H9 (cell line): ENCODE results near the gene DENND5A. TPM values are rescaled to one million over a fixed set of nuclear protein-coding genes. Genes with fewer than 3 reads are reported as not detected.
"Not testable (repeated sequence)": the region's sequence is repeated elsewhere in the genome, so short reads cannot be mapped to it uniquely, and the experiment has no call there.

Experiments used
- DNase-seq: peaks from one replicate; pipeline ENCODE4 v3.0.0-alpha.2; 2017
- H2AFZ ChIP-seq: one replicate; pipeline ENCODE4 v1.6.1; 2013; ENCODE audit warnings: mild to moderate bottlenecking, low read length, control low read depth, moderate library complexity
- H2AK5ac ChIP-seq: 2 replicates; pipeline ENCODE4 v1.6.1; 2013; ENCODE audit warnings: low read length, control low read depth, mixed read lengths; ENCODE audit not compliant: insufficient read length
- H2BK120ac ChIP-seq: one replicate; pipeline ENCODE4 v1.6.1; 2013; ENCODE audit warnings: low read depth, mild to moderate bottlenecking, low read length, control low read depth, inconsistent platforms; ENCODE audit not compliant: poor library complexity, severe bottlenecking
- H2BK12ac ChIP-seq: 2 replicates; pipeline ENCODE4 v1.6.1; 2013; ENCODE audit warnings: low read length, control low read depth, mixed read lengths, low read depth; ENCODE audit not compliant: insufficient read length
- H2BK15ac ChIP-seq: 2 replicates; pipeline ENCODE4 v1.6.1; 2013; ENCODE audit warnings: low read depth, low read length, control low read depth
- H2BK20ac ChIP-seq: one replicate; pipeline ENCODE4 v1.6.1; 2013; ENCODE audit warnings: low read depth, mild to moderate bottlenecking, low read length, control low read depth, inconsistent platforms; ENCODE audit not compliant: poor library complexity, severe bottlenecking
- H2BK5ac ChIP-seq: 2 replicates; pipeline ENCODE4 v1.6.1; 2013; ENCODE audit warnings: low read length, control low read depth, mixed read lengths; ENCODE audit not compliant: insufficient read length
- H3K14ac ChIP-seq: 2 replicates; pipeline ENCODE4 v1.6.1; 2013; ENCODE audit warnings: low read length, control low read depth; ENCODE audit not compliant: insufficient read depth
- H3K18ac ChIP-seq: 2 replicates; pipeline ENCODE4 v1.6.1; 2013; ENCODE audit warnings: low read depth, mild to moderate bottlenecking, mixed read lengths, low read length, control low read depth; ENCODE audit not compliant: insufficient read length
- H3K23ac ChIP-seq: 2 replicates; pipeline ENCODE4 v1.6.1; 2013; ENCODE audit warnings: low read length, control low read depth, mixed read lengths, low read depth; ENCODE audit not compliant: insufficient read length
- H3K23me2 ChIP-seq: 2 replicates; pipeline ENCODE4 v1.6.1; 2013; ENCODE audit warnings: low read depth, mild to moderate bottlenecking, mixed read lengths, low read length, control low read depth; ENCODE audit not compliant: insufficient read length, poor library complexity, severe bottlenecking
- H3K27ac ChIP-seq: 2 replicates; pipeline ENCODE4 v1.5.1; 2013; ENCODE audit warnings: low read length, control low read depth, mixed read lengths, low read depth; ENCODE audit not compliant: insufficient read length
- H3K27me3 ChIP-seq: 2 replicates; pipeline ENCODE4 v1.6.1; 2013; ENCODE audit warnings: low read length, control low read depth, inconsistent platforms; ENCODE audit not compliant: insufficient read depth
- H3K4ac ChIP-seq: 2 replicates; pipeline ENCODE4 v1.6.1; 2013; ENCODE audit warnings: low read depth, mild to moderate bottlenecking, control low read depth, inconsistent platforms, low read length, moderate library complexity
- H3K4me1 ChIP-seq: 2 replicates; pipeline ENCODE4 v1.6.1; 2013; ENCODE audit warnings: low read length, control low read depth, inconsistent platforms; ENCODE audit not compliant: insufficient read depth
- H3K4me2 ChIP-seq: 2 replicates; pipeline ENCODE4 v1.6.1; 2013; ENCODE audit warnings: low read length, control low read depth, mixed read lengths; ENCODE audit not compliant: insufficient read length, insufficient read depth
- H3K56ac ChIP-seq: 2 replicates; pipeline ENCODE4 v1.6.1; 2013; ENCODE audit warnings: low read depth, mild to moderate bottlenecking, mixed read lengths, low read length, control low read depth; ENCODE audit not compliant: insufficient read length
- H3K79me1 ChIP-seq: 2 replicates; pipeline ENCODE4 v1.6.1; 2013; ENCODE audit warnings: low read depth, mild to moderate bottlenecking, moderate library complexity, low read length, control low read depth, inconsistent platforms; ENCODE audit not compliant: insufficient read depth, poor library complexity, severe bottlenecking
- H3K79me2 ChIP-seq: 2 replicates; pipeline ENCODE4 v1.6.1; 2013; ENCODE audit warnings: low read length, control low read depth, inconsistent platforms; ENCODE audit not compliant: insufficient read depth
- H3K9ac ChIP-seq: 2 replicates; pipeline ENCODE4 v1.6.1; 2013; ENCODE audit warnings: low read length, control low read depth, mixed read lengths; ENCODE audit not compliant: insufficient read length; ENCODE audit errors: extremely low read depth
- H3K9me3 ChIP-seq: one replicate; pipeline ENCODE4 v1.6.1; 2013; ENCODE audit warnings: low read depth, low read length, inconsistent platforms; ENCODE audit not compliant: control insufficient read depth
- H3T11ph ChIP-seq: one replicate; pipeline ENCODE4 v1.6.1; 2013; ENCODE audit warnings: mild to moderate bottlenecking, low read length, control low read depth, inconsistent platforms
- H4K20me1 ChIP-seq: one replicate; pipeline ENCODE4 v1.6.1; 2013; ENCODE audit not compliant: control insufficient read depth, insufficient read length, insufficient read depth
- H4K5ac ChIP-seq: 2 replicates; pipeline ENCODE4 v1.6.1; 2013; ENCODE audit warnings: low read depth, mild to moderate bottlenecking, mixed read lengths, low read length, control low read depth; ENCODE audit not compliant: insufficient read length
- H4K8ac ChIP-seq: replicated peaks from 2 replicates; pipeline ENCODE4 v1.6.1; 2013; ENCODE audit warnings: low read length, control low read depth, mixed read lengths, low read depth; ENCODE audit not compliant: insufficient read length
- H4K91ac ChIP-seq: 2 replicates; pipeline ENCODE4 v1.6.1; 2013; ENCODE audit warnings: low read depth, mild to moderate bottlenecking, moderate library complexity, mixed read lengths, low read length, control low read depth; ENCODE audit not compliant: insufficient read length
- H3K27ac Mint-ChIP-seq, 3 experiments: 2 replicates in 2 of 3; 3 replicates in 1 of 3; pipeline ENCODE4 v1.8.0; 2020 to 2021; ENCODE audit warnings: mixed read lengths in 3 of 3, mild to moderate bottlenecking in 1 of 3, moderate library complexity in 1 of 3
- H3K27me3 Mint-ChIP-seq: 2 replicates; pipeline ENCODE4 v1.8.0; 2021; ENCODE audit warnings: low read depth, mild to moderate bottlenecking, moderate library complexity, mixed read lengths
- H3K36me3 Mint-ChIP-seq, 3 experiments: 2 replicates in 2 of 3; 3 replicates in 1 of 3; pipeline ENCODE4 v1.8.0; 2020 to 2021; ENCODE audit warnings: low read depth in 3 of 3, mixed read lengths in 3 of 3; ENCODE audit not compliant: insufficient read depth in 1 of 3
- H3K4me1 Mint-ChIP-seq, 2 experiments: 2 replicates each; pipeline ENCODE4 v1.8.0; 2020; ENCODE audit warnings: mixed read lengths in 2 of 2
- H3K4me3 Mint-ChIP-seq, 2 experiments: 2 replicates in 1 of 2; 3 replicates in 1 of 2; pipeline ENCODE4 v1.8.0; 2020 to 2021; ENCODE audit warnings: mild to moderate bottlenecking in 2 of 2, mixed read lengths in 2 of 2, moderate library complexity in 1 of 2
- H3K9me3 Mint-ChIP-seq, 2 experiments: 2 replicates in 1 of 2; 3 replicates in 1 of 2; pipeline ENCODE4 v1.8.0; 2020; ENCODE audit warnings: mild to moderate bottlenecking in 2 of 2, mixed read lengths in 2 of 2, moderate library complexity in 1 of 2
- CTCF ChIP-seq: fragments of 200-600 bp; sonication (generic); conservative IDR thresholded peaks from 3 replicates; pipeline ENCODE4 v1.8.0; 2021; ENCODE audit warnings: antibody characterized with exemption, mild to moderate bottlenecking
- WGBS: extraction: QIAGEN DNeasy Blood & Tissue Kit; methylation state at CpG from one replicate; pipeline ENCODE4 v1.1.7; 2013; ENCODE audit warnings: missing lambda C conversion rate, low lambda C conversion rate, mixed read lengths; ENCODE audit not compliant: insufficient read length; ENCODE audit errors: extremely low coverage; 5-methylcytosine and 5-hydroxymethylcytosine counted together
- total RNA-seq: library from RNA; stranded (reverse); gene quantifications from 2 replicates; pipeline ENCODE4 v1.2.1, GENCODE V29; 2021

The DENND5A gene
- total RNA-seq, 1 experiment from 2014 or later, result 59.6 TPM

- Histone ChIP-seq H3K27me3 (no peaks in the 10 kb centered on the region), H3K27ac (no peak overlapping the region), H3K23me2 (no peaks in the 10 kb centered on the region), H3T11ph (no peak overlapping the region), H2BK20ac (no peak overlapping the region), H2BK5ac (no peak overlapping the region), H4K91ac (no peak overlapping the region), H4K20me1 (no peaks in the 10 kb centered on the region), H4K5ac (no peak overlapping the region), H3K4me2 (no peak overlapping the region), H4K8ac (no peak overlapping the region), H3K14ac (no peak overlapping the region), H3K18ac (no peak overlapping the region), H3K4ac (no peak overlapping the region), H3K4me1 (no peaks in the 10 kb centered on the region), H2BK15ac (no peak overlapping the region), H2AK5ac (no peak overlapping the region), H2AFZ (no peak overlapping the region), H3K23ac (no peak overlapping the region), H3K56ac (no peak overlapping the region), H3K9me3 (no peaks in the 10 kb centered on the region), H2BK120ac (no peak overlapping the region), H3K9ac (no peak overlapping the region), H3K79me2 (peaks cover 12% of the 10 kb centered on the region; the same call in 1 of the 2 replicates), H2BK12ac (no peak overlapping the region), H3K79me1 (peaks cover 2% of the 10 kb centered on the region)
- H3K27me3 Mint-ChIP-seq, result no peaks in the 10 kb centered on the region
- H3K4me1 Mint-ChIP-seq, result peaks cover 17 to 19% of the 10 kb centered on the region in 2 experiments
- H3K4me3 Mint-ChIP-seq, result no peak overlapping the region
- no peak for TF ChIP-seq CTCF
- DNase-seq, result no peak
- H3K27ac Mint-ChIP-seq, result peak overlapping the region in 2 of 3 experiments; percentile 68 to 94; a peak in 4 of 7 replicates
- no CpG with 5 or more reads among the region's 3 CpGs for WGBS
- no peaks in the 10 kb centered on the region for H3K9me3 Mint-ChIP-seq
- peaks cover 0 to 18% (median 3%) of the 10 kb centered on the region in 3 experiments; a peak in 5 of 7 replicates for H3K36me3 Mint-ChIP-seq
These were observed 17.3 kb downstream of the DENND5A start for GRCh38 chr11:9247863-9248262.

- not testable (repeated sequence) for H2AFZ ChIP-seq, H4K5ac ChIP-seq, H2BK120ac ChIP-seq, H3T11ph ChIP-seq, H3K9ac ChIP-seq, H2BK20ac ChIP-seq, H2BK5ac ChIP-seq, H3K27me3 ChIP-seq, H3K18ac ChIP-seq, H3K23me2 ChIP-seq, H3K27me3 Mint-ChIP-seq, H2AK5ac ChIP-seq, H2BK12ac ChIP-seq, H3K9me3 ChIP-seq, H3K79me2 ChIP-seq, DNase-seq, H4K20me1 ChIP-seq, H3K23ac ChIP-seq, H4K8ac ChIP-seq, H3K56ac ChIP-seq, H3K4ac ChIP-seq, H3K4me1 ChIP-seq, H3K14ac ChIP-seq, H2BK15ac ChIP-seq, H3K79me1 ChIP-seq, H3K27ac Mint-ChIP-seq, H3K4me2 ChIP-seq, H3K4me3 Mint-ChIP-seq, H3K27ac ChIP-seq, H4K91ac ChIP-seq
- H3K36me3 Mint-ChIP-seq, result peaks cover 17 to 25% (median 23%) of the 10 kb centered on the region in 3 experiments
- peaks cover 19 to 21% of the 10 kb centered on the region in 2 experiments for H3K4me1 Mint-ChIP-seq
- WGBS, result no CpG with 5 or more reads among the region's 10 CpGs
- H3K9me3 Mint-ChIP-seq, result peaks cover 12 to 15% of the 10 kb centered on the region in 2 experiments
These were observed 28.9 kb downstream of the DENND5A start for GRCh38 chr11:9236242-9236641.
